ENCODE data around the gene SARS1.

Gene SARS1

DNA sequence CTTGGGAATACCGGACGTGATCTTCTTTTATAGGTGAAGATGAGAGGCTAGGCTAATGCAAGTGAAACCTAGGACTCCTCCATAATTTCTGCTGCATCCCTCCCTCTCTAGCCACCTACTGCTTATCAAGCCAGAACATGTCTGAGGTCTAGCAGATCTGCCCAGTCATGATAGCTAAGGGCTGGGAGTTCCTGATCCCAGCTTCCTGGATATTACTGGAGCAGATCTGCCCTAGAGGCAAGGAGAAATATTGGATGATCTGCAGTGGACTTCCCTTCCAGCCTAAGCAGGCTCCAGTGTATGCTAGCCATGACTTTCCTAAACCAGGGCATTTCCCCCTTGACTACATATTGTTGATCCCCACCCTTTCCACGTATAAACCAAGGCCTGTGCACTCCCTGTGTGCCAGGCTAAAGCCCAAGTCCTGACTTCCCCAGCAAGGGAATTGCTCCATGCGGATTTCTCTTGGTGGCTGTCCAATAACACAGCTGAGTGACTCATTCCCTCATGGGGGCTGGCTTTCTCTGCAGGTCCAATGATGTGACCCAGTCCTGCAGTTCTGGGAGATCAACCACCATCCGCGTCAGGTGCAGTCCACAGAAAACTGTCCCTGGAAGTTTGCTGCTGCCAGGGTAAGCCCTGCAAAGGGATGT lies 15.5 kb upstream of the SARS1 start:
- DNase-seq (ENCODE audit: low read depth, low spot score): no peak
- Histone ChIP-seq H3K36me3 (ENCODE audit: insufficient read depth, low read length) (no peaks in the 10 kb centered on the region), H3K4me3 (no peak overlapping the region), H3K27ac (no peak overlapping the region), H3K9me3 (ENCODE audit: low read depth, low read length) (no peaks in the 10 kb centered on the region), H3K9ac (ENCODE audit: insufficient read length) (no peak overlapping the region)
- TF ChIP-seq FOXP2 (optimal IDR thresholded peaks at IDR 0.05; ENCODE audit: control extremely low read depth, extremely low read length, insufficient read depth) (no peak), POLR2AphosphoS5 (IDR thresholded peaks at IDR 0.05; ENCODE audit: borderline replicate concordance, low read depth, low read length) (no peak), EZH2 (IDR thresholded peaks at IDR 0.05) (no peak)

GRCh38 chr1:109198745-109199144 lies 15.0 kb upstream of the SARS1 start:
- H3K9me3 ChIP-seq (ENCODE audit: low read depth, low read length): no peaks in the 10 kb centered on the region
- no peak overlapping the region for H3K27ac ChIP-seq
- H3K9ac ChIP-seq (ENCODE audit: insufficient read length): no peak overlapping the region
- no peak for DNase-seq (ENCODE audit: low read depth, low spot score)
- no peaks in the 10 kb centered on the region for H3K36me3 ChIP-seq (ENCODE audit: insufficient read depth, low read length)
- TF ChIP-seq FOXP2 (optimal IDR thresholded peaks at IDR 0.05; ENCODE audit: control extremely low read depth, extremely low read length, insufficient read depth): no peak
- H3K4me3 ChIP-seq: no peak overlapping the region

DNA sequence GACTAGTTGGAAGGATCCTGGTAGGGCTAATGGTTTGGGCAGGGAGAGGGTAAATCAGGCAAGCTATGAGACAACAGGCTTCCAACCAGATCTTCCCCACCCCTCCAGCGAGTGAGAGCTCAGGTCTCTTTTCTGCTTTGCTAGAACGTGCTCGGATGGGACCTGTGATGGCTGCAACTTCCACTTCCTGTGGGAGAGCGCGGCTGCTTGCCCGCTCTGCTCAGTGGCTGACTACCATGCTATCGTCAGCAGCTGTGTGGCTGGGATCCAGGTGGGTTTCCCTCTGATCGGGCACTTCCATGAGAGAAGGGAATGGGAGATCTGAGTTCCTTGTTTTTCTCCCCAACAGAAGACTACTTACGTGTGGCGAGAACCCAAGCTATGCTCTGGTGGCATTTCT lies 14.0 kb upstream of the SARS1 start:
- DNase-seq (ENCODE audit: low read depth, low spot score): no peak
- no peaks in the 10 kb centered on the region for H3K36me3 ChIP-seq (ENCODE audit: insufficient read depth, low read length)
- no peak overlapping the region for H3K4me3 ChIP-seq
- no peak overlapping the region for H3K9ac ChIP-seq (ENCODE audit: insufficient read length)
- H3K27ac ChIP-seq: no peak overlapping the region
- no peaks in the 10 kb centered on the region for H3K9me3 ChIP-seq (ENCODE audit: low read depth, low read length)
- TF ChIP-seq POLR2AphosphoS5 (IDR thresholded peaks at IDR 0.05; ENCODE audit: borderline replicate concordance, low read depth, low read length) (no peak), EZH2 (IDR thresholded peaks at IDR 0.05) (no peak), FOXP2 (optimal IDR thresholded peaks at IDR 0.05; ENCODE audit: control extremely low read depth, extremely low read length, insufficient read depth) (no peak)

DNA sequence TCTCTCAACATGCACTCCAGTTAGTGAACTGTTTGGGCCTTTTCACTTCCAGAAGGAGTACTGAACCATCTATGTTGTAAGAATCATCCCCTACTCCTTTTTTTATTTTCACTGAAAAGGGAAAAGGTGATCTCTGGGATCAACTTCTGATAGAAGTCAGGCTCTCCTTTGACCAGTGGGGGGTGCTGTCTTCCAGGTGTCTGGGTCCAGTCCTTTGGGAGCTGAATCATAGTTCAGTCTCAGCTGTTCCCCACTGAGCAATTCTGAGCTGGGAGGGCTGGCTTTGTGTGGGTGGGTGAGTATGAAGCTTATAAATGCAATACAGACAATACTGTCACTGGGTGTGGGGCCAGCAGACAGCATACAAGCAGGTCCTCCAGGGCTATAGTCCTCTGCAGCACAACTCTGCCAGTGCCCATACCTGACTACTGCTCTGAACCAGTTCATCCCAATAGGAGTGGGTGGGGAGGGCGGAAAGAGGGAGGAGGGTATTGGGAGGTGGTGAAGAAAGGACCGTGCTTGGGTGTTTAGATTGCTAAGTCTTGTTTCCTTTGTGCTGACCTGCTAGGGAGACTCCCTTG lies 12.5 kb upstream of the SARS1 start:
- Histone ChIP-seq H3K27ac (no peak overlapping the region), H3K36me3 (ENCODE audit: insufficient read depth, low read length) (no peaks in the 10 kb centered on the region), H3K9ac (ENCODE audit: insufficient read length) (no peak overlapping the region), H3K4me3 (no peak overlapping the region), H3K9me3 (ENCODE audit: low read depth, low read length) (no peaks in the 10 kb centered on the region)
- DNase-seq (ENCODE audit: low read depth, low spot score): no peak
- TF ChIP-seq FOXP2 (optimal IDR thresholded peaks at IDR 0.05; ENCODE audit: control extremely low read depth, extremely low read length, insufficient read depth) (no peak), EZH2 (IDR thresholded peaks at IDR 0.05) (no peak), POLR2AphosphoS5 (IDR thresholded peaks at IDR 0.05; ENCODE audit: borderline replicate concordance, low read depth, low read length) (no peak)

GRCh38 chr1:109204484-109204883 lies 9.2 kb upstream of the SARS1 start:
- no peaks in the 10 kb centered on the region for H3K36me3 ChIP-seq (ENCODE audit: insufficient read depth, low read length)
- H3K4me3 ChIP-seq: no peak overlapping the region
- no peak for TF ChIP-seq EZH2 (IDR thresholded peaks at IDR 0.05)
- TF ChIP-seq POLR2AphosphoS5 (IDR thresholded peaks at IDR 0.05; ENCODE audit: borderline replicate concordance, low read depth, low read length): no peak
- TF ChIP-seq FOXP2 (optimal IDR thresholded peaks at IDR 0.05; ENCODE audit: control extremely low read depth, extremely low read length, insufficient read depth): no peak
- DNase-seq (ENCODE audit: low read depth, low spot score): no peak
- no peak overlapping the region for H3K9ac ChIP-seq (ENCODE audit: insufficient read length)
- no peaks in the 10 kb centered on the region for H3K9me3 ChIP-seq (ENCODE audit: low read depth, low read length)
- no peak overlapping the region for H3K27ac ChIP-seq

DNA sequence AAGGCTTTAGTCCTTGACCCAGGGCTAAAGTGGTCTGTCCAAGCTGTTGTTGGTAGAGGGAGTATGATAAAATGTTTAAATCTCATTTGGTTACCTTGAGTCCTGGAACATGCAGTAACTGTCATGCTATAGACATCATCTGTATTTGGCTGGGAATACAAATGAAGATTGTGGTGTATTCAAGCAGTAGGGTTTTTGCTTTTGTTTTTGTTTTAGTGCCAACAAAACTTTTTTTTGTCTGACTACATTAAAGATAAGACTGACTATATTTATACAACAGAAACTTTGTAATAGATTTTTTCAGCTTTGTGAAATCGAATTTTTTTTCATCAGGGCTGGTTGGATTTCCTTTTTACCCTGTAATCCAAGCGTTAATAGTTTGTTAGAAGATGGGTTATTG lies 7.4 kb upstream of the SARS1 start:
- no peak for DNase-seq (ENCODE audit: low read depth, low spot score)
- no peak for TF ChIP-seq EZH2 (IDR thresholded peaks at IDR 0.05)
- TF ChIP-seq FOXP2 (optimal IDR thresholded peaks at IDR 0.05; ENCODE audit: control extremely low read depth, extremely low read length, insufficient read depth): no peak
- no peak overlapping the region for H3K4me3 ChIP-seq
- H3K9me3 ChIP-seq (ENCODE audit: low read depth, low read length): no peaks in the 10 kb centered on the region
- no peak overlapping the region for H3K27ac ChIP-seq
- H3K36me3 ChIP-seq (ENCODE audit: insufficient read depth, low read length): no peaks in the 10 kb centered on the region
- H3K9ac ChIP-seq (ENCODE audit: insufficient read length): no peak overlapping the region

DNA sequence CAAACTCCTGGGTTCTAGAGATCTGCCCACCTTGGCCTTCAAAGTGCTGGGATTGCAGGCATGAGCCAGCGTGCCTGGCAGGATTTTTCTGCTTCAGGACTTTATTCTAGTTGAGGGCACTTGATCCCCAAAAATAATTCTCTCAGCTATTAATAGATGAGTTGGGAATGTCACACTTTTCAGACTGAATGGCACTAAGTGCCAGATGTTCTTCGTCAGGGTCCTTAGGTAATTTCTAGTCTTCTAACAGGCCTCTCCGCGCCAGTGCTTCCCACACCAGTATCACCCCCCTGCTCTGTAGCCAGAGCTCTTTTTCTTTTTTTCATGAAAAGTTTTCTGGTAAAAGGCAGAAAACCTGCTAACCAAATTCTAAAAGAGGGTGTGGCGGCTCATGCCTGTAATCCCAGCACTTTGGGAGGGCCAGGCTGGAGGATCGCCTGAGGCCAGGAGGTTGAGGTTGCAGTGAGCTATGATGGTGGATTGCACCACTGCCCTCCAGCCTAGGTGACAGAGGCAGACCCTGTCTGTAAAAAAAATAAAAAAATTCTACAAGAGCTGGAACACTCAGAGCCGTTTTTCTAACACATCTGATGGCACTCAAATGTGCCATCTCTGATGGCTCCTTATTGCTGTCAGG lies 6.1 kb upstream of the SARS1 start:
- H3K36me3 ChIP-seq (ENCODE audit: insufficient read depth, low read length): no peaks in the 10 kb centered on the region
- no peaks in the 10 kb centered on the region for H3K9me3 ChIP-seq (ENCODE audit: low read depth, low read length)
- no peak overlapping the region for H3K9ac ChIP-seq (ENCODE audit: insufficient read length)
- H3K27ac ChIP-seq: no peak overlapping the region
- TF ChIP-seq EZH2 (IDR thresholded peaks at IDR 0.05): no peak
- no peak for TF ChIP-seq FOXP2 (optimal IDR thresholded peaks at IDR 0.05; ENCODE audit: control extremely low read depth, extremely low read length, insufficient read depth)
- no peak for TF ChIP-seq POLR2AphosphoS5 (IDR thresholded peaks at IDR 0.05; ENCODE audit: borderline replicate concordance, low read depth, low read length)
- no peak overlapping the region for H3K4me3 ChIP-seq
- DNase-seq (ENCODE audit: low read depth, low spot score): no peak

GRCh38 chr1:109208394-109208793 lies 5.3 kb upstream of the SARS1 start:
- H3K27ac ChIP-seq: no peak overlapping the region
- H3K4me3 ChIP-seq: 0 out of 2 replicates have a peak overlapping the region, but pooled peaks have one; percentile 0
- DNase-seq (ENCODE audit: low read depth, low spot score): no peak
- no peaks in the 10 kb centered on the region for H3K36me3 ChIP-seq (ENCODE audit: insufficient read depth, low read length)
- no peak overlapping the region for H3K9ac ChIP-seq (ENCODE audit: insufficient read length)
- no peaks in the 10 kb centered on the region for H3K9me3 ChIP-seq (ENCODE audit: low read depth, low read length)
- TF ChIP-seq EZH2 (IDR thresholded peaks at IDR 0.05) (no peak), FOXP2 (optimal IDR thresholded peaks at IDR 0.05; ENCODE audit: control extremely low read depth, extremely low read length, insufficient read depth) (no peak), POLR2AphosphoS5 (IDR thresholded peaks at IDR 0.05; ENCODE audit: borderline replicate concordance, low read depth, low read length) (no peak)
